ENCODE measurements around the gene AGBL1.

DNA sequence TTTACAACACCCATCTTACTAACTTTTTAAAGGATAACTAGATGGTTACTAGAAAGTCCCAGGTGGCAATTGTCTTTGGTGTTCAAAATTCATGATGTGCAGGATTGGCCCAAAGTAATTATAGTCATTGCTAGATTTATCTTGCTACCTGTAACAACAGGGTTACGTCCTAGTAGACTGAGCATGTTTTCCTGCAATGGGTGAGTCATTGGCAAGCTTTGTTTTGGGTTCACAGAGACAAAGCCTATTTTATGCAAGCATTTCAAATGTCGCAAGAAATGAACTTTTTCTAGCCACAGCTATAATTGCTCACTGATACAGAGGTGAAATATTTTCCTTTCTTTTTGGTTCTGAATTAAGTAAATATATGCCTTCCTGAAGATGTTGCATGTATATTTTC, 267.6 kb downstream of the AGBL1 start:
- TF ChIP-seq CTCF (IDR thresholded peaks at IDR 0.05; ENCODE audit: insufficient read depth, low read depth, low read length) (no peak), EZH2 (IDR thresholded peaks at IDR 0.05; ENCODE audit: insufficient read depth, low read length) (no peak)
